ENCODE measurements around the gene PPFIBP2.

Gene PPFIBP2

GRCh38 chr11:7599209-7599608, 85.4 kb downstream of the PPFIBP2 start:
- TF ChIP-seq CTCF (IDR thresholded peaks at IDR 0.05; ENCODE audit: low read depth, low read length) = no peak
- no peak overlapping the region for H3K4me3 ChIP-seq (ENCODE audit: low read depth, low read length)

DNA sequence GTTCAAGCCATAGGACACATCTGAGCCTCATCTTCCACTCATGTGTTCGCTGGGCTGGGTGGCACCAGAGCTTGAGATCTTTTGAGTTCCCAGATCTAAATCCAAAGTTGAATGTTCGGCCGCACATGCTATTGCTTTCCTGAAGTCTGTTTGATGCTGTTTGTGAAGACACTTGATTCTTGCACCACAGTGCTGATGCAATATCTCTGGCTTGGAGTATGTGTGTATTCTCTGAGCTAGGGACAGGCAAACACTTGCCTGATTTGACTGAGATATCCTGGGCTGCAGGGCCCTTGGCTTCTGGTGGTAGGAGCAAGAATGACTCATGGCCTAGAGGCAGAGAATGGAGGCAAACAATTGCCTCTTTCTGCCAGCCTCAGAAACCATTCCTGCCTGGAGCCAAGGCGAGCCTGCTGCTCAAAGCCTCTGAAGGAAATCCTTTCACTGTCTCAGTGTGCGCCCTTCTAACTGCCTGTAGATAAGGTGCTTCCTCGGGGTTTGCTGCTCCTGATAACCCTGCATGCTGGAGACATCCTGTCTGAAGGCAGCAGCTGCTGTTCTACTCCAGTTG, 86.5 kb downstream of the PPFIBP2 start:
- no peak for TF ChIP-seq CTCF (IDR thresholded peaks at IDR 0.05; ENCODE audit: low read depth, low read length)
- no peak overlapping the region for H3K4me3 ChIP-seq (ENCODE audit: low read depth, low read length)

- TF ChIP-seq CTCF (IDR thresholded peaks at IDR 0.05; ENCODE audit: low read depth, low read length) = no peak
- H3K4me3 ChIP-seq (ENCODE audit: low read depth, low read length) = no peak overlapping the region
Observed at GRCh38 chr11:7603031-7603781, 89.4 kb downstream of the PPFIBP2 start.

DNA sequence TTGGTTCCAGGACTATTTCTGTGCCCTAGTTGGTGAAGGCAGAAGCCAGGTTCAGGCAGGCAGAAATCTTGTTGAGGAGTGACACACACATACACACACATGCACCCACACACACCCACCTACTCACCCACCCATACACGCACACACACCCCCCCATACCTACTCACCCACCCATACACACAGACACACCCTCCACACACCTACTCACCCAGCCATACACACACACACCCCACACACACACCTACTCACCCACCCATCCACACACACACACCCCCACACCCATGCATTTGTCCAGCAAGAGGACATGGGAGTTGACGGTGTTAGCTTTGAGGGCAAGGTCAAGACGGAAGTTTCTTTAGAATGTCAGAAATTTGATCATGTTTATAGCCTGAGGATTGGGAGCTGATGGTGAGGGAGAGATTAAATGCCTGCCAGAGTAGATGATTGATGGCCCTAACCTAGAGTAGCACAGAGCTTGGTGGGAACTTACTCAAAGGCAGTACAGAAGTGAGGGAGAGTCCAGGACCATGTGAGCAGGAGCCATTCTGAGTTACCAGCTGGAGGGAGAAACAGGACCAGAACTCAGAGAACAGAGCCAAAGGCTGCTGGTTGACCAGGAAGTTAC, 90.6 kb downstream of the PPFIBP2 start:
- TF ChIP-seq CTCF (IDR thresholded peaks at IDR 0.05; ENCODE audit: low read depth, low read length) = no peak
- no peak overlapping the region for H3K4me3 ChIP-seq (ENCODE audit: low read depth, low read length)

DNA sequence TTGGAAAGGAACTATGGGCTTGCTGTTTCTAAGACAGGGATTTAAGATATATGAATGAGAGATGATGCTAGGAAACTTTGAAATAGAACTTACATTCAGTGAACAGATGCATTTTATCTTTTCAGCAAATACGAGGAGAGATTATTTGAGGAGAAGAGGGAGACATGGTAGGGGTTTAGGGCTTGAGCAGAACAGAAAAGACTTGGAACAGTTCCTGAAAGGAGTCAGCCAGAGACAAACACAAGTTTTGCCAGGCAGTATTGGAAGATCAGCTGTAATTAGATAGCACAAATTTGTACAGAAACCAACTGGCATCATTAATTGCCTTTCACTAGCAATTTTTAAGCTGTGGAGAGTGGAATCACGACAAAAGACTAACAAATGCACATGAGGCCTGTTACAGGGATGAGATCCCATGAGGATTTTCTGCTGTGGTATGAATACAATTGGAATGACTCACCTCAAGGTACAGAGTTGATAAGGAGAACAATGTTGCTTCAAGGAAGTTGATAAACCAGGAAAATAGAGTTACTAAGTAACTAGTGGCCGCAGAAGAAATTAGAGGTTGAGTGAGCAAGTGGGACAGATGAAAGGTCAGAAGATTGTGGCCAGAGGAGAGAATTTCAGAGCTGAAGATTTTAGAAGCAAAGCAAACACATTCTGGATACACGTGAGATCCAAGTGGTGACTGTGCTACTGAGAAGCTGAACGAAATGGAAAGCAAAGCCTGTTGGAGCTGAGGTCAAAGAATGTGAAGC, 91.6 kb downstream of the PPFIBP2 start:
- no peak for TF ChIP-seq CTCF (IDR thresholded peaks at IDR 0.05; ENCODE audit: low read depth, low read length)
- H3K4me3 ChIP-seq (ENCODE audit: low read depth, low read length) = no peak overlapping the region

DNA sequence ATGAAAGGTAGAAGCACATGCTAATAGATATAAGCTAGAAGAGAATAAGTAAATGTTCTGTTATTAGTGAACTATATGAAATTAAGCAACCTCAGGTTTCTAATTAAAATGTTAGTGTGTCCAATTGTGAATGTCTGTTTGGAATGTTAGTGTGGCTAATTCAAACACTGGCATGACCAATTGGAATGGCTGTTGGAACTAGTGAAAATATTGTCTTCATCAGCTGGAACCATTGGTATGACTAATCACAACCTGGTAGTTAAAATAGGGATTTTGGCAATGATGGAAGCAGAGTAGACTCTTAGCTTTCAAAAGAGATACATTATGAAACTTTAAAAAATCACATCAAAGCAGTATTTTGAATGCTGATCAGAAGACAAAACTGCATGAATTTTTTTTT, 92.7 kb downstream of the PPFIBP2 start:
- no peak overlapping the region for H3K4me3 ChIP-seq (ENCODE audit: low read depth, low read length)
- no peak for TF ChIP-seq CTCF (IDR thresholded peaks at IDR 0.05; ENCODE audit: low read depth, low read length)

Measured in WI38 (cell line).